OCI-LY1 (cell line): ENCODE results near the gene PVALEF.

Experiments used
- CTCF ChIP-seq: fragments of 200-600 bp; sonication (generic), shearing (Covaris generic); IDR thresholded peaks from 2 replicates; pipeline ENCODE4 v1.5.1; 2017; ENCODE audit warnings: mild to moderate bottlenecking, antibody characterized with exemption, low read length, moderate library complexity, mixed read lengths
- EZH2 ChIP-seq: fragments of 200-600 bp; sonication (generic), shearing (Covaris generic); IDR thresholded peaks from 2 replicates; pipeline ENCODE4 v1.8.0; 2017; ENCODE audit warnings: borderline replicate concordance, mixed run types, mild to moderate bottlenecking, antibody characterized with exemption, low read length, moderate library complexity, mixed read lengths

- TF ChIP-seq CTCF (no peak), EZH2 (no peak)
These were observed 23.7 kb downstream of the PVALEF start for GRCh38 chr17:81189016-81189415.
